IMR-90 (cell line): Measurements from ENCODE around the gene GPC4. TPM values are rescaled to one million over a fixed set of nuclear protein-coding genes. Genes with fewer than 3 reads are reported as not detected.

Source experiments
- ATAC-seq: fragments of 200-7000 bp; cut with Tn5 transposase; 2 replicates; pipeline ENCODE4 v1.9.1; 2020; ENCODE audit warnings: low read depth, mild to moderate bottlenecking, moderate library complexity
- BruUV-seq: library from RNA; stranded (reverse); fragments of 400-500 nt; replicated peaks from 2 replicates; lab custom pipeline; 2021; lab: Mats Ljungman, UMichigan
- CTCF ChIA-PET: fragments of 300-600 bp; formaldehyde crosslinking; extraction: SDS; loops from one replicate; lab custom pipeline; 2021; ENCODE audit warnings: antibody characterized with exemption; lab: Yijun Ruan, JAX
- POLR2A ChIA-PET: fragments of 300-600 bp; sonication (Branson Sonifier 250); formaldehyde crosslinking; loops from one replicate; lab custom pipeline; 2022; ENCODE audit warnings: antibody characterized with exemption; ENCODE audit not compliant: unreplicated experiment; lab: Charles Lee
- DNase-seq: peaks from one replicate; pipeline ENCODE4 v3.0.0; 2013
- H2AFZ ChIP-seq: replicated peaks from 2 replicates; pipeline ENCODE3; 2013; ENCODE audit warnings: low read length, mild to moderate bottlenecking; ENCODE audit not compliant: poor library complexity
- H2AK5ac ChIP-seq: 2 replicates; pipeline ENCODE4 v1.6.1; 2013; ENCODE audit warnings: low read depth, low read length, inconsistent platforms
- H2AK9ac ChIP-seq: replicated peaks from 2 replicates; pipeline ENCODE3; 2013; ENCODE audit warnings: mild to moderate bottlenecking, low read depth, low read length, moderate library complexity; ENCODE audit not compliant: poor library complexity
- H2BK120ac ChIP-seq: 2 replicates; pipeline ENCODE4 v1.6.1; 2013; ENCODE audit warnings: low read depth, low read length, inconsistent platforms
- H2BK15ac ChIP-seq: 3 replicates; pipeline ENCODE4 v1.6.1; 2013; ENCODE audit warnings: low read depth, low read length, inconsistent platforms
- H2BK20ac ChIP-seq: 2 replicates; pipeline ENCODE4 v1.6.1; 2013; ENCODE audit warnings: low read depth, mild to moderate bottlenecking, inconsistent platforms, low read length, moderate library complexity
- H2BK5ac ChIP-seq: 2 replicates; pipeline ENCODE4 v1.6.1; 2013; ENCODE audit warnings: mild to moderate bottlenecking, low read depth, low read length, inconsistent platforms; ENCODE audit not compliant: poor library complexity, severe bottlenecking
- H3K14ac ChIP-seq: replicated peaks from 2 replicates; pipeline ENCODE4 v1.6.1; 2013; ENCODE audit warnings: low read depth, low read length, inconsistent platforms
- H3K18ac ChIP-seq: 2 replicates; pipeline ENCODE4 v1.6.1; 2013; ENCODE audit warnings: low read depth, low read length, control low read depth
- H3K23ac ChIP-seq: 2 replicates; pipeline ENCODE4 v1.6.1; 2013; ENCODE audit warnings: low read depth, low read length, inconsistent platforms
- H3K27ac ChIP-seq: 2 replicates; pipeline ENCODE4 v1.5.1; 2013; ENCODE audit warnings: mild to moderate bottlenecking, control low read depth, low read length; ENCODE audit not compliant: insufficient read depth
- H3K27me3 ChIP-seq: 2 replicates; pipeline ENCODE4 v1.6.1; 2013; ENCODE audit warnings: low read length; ENCODE audit not compliant: control insufficient read depth, insufficient read depth
- H3K36me3 ChIP-seq: 2 replicates; pipeline ENCODE4 v1.6.1; 2013; ENCODE audit warnings: low read length, mixed read lengths; ENCODE audit not compliant: control insufficient read depth, insufficient read depth
- H3K4ac ChIP-seq: 2 replicates; pipeline ENCODE4 v1.6.1; 2013; ENCODE audit warnings: low read depth, low read length, inconsistent platforms
- H3K4me1 ChIP-seq: 2 replicates; pipeline ENCODE4 v1.6.1; 2013; ENCODE audit warnings: low read length, mixed read lengths; ENCODE audit not compliant: control insufficient read depth, insufficient read depth
- H3K4me2 ChIP-seq: 2 replicates; pipeline ENCODE4 v1.6.1; 2013; ENCODE audit warnings: low read depth, mild to moderate bottlenecking, control low read depth, low read length, moderate library complexity
- H3K4me3 ChIP-seq: 2 replicates; pipeline ENCODE4 v1.5.1; 2013; ENCODE audit warnings: low read depth, mild to moderate bottlenecking, control low read depth, low read length, moderate library complexity; ENCODE audit not compliant: insufficient read depth
- H3K56ac ChIP-seq: 2 replicates; pipeline ENCODE4 v1.6.1; 2013; ENCODE audit warnings: low read length, inconsistent platforms; ENCODE audit not compliant: insufficient read depth; ENCODE audit errors: extremely low read depth
- H3K79me1 ChIP-seq, 2 experiments: 2 replicates each; pipeline ENCODE4 v1.6.1; 2013; ENCODE audit warnings: low read length in 2 of 2, inconsistent platforms in 1 of 2, low read depth in 1 of 2
- H3K9ac ChIP-seq: 2 replicates; pipeline ENCODE4 v1.6.1; 2013; ENCODE audit warnings: low read depth, low read length, control low read depth
- H3K9me1 ChIP-seq: 2 replicates; pipeline ENCODE4 v1.6.1; 2013; ENCODE audit warnings: low read length, inconsistent platforms; ENCODE audit not compliant: insufficient read depth
- H3K9me3 ChIP-seq: 2 replicates; pipeline ENCODE4 v1.6.1; 2013; ENCODE audit warnings: low read length; ENCODE audit not compliant: control insufficient read depth, insufficient read depth
- H4K20me1 ChIP-seq: 2 replicates; pipeline ENCODE4 v1.6.1; 2013; ENCODE audit warnings: low read length, inconsistent platforms; ENCODE audit not compliant: insufficient read depth
- H4K5ac ChIP-seq: 2 replicates; pipeline ENCODE4 v1.6.1; 2013; ENCODE audit warnings: mild to moderate bottlenecking, low read depth, low read length, control low read depth
- H4K8ac ChIP-seq, 2 experiments: 2 replicates each; pipeline ENCODE4 v1.6.1; 2013; ENCODE audit warnings: low read depth in 2 of 2, low read length in 2 of 2, control low read depth in 1 of 2, inconsistent platforms in 1 of 2
- H4K91ac ChIP-seq: 2 replicates; pipeline ENCODE4 v1.6.1; 2013; ENCODE audit warnings: low read depth, low read length, inconsistent platforms; ENCODE audit not compliant: insufficient read depth
- BHLHE40 ChIP-seq: fragments of 150-350 bp; IDR thresholded peaks from 2 replicates; pipeline ENCODE4 v1.6.1; 2016; ENCODE audit warnings: mild to moderate bottlenecking, low read depth, low read length
- CEBPB ChIP-seq: IDR thresholded peaks from 2 replicates; pipeline ENCODE4 v1.6.1; 2012; ENCODE audit warnings: low read depth, low read length, improper control_type of control experiment
- CTCF ChIP-seq: conservative IDR thresholded peaks from 2 replicates; pipeline ENCODE4 v1.5.1; 2012; ENCODE audit warnings: mild to moderate bottlenecking, low read depth, low read length, improper control_type of control experiment
- ELK1 ChIP-seq: fragments of 150-350 bp; IDR thresholded peaks from 2 replicates; pipeline ENCODE4 v1.6.1; 2016; ENCODE audit warnings: low read depth, mild to moderate bottlenecking, low read length, moderate library complexity, borderline replicate concordance
- FOS ChIP-seq: fragments of 150-350 bp; IDR thresholded peaks from 2 replicates; pipeline ENCODE4 v1.6.1; 2016; ENCODE audit warnings: low read depth, low read length
- MAFK ChIP-seq: IDR thresholded peaks from 2 replicates; pipeline ENCODE4 v1.6.1; 2012; ENCODE audit warnings: low read depth, low read length, improper control_type of control experiment
- MAZ ChIP-seq: IDR thresholded peaks from 2 replicates; pipeline ENCODE4 v1.6.1; 2012; ENCODE audit warnings: low read depth, mild to moderate bottlenecking, low read length, improper control_type of control experiment, moderate library complexity, borderline replicate concordance
- MXI1 ChIP-seq: IDR thresholded peaks from 2 replicates; pipeline ENCODE4 v1.6.1; 2012; ENCODE audit warnings: low read depth, mild to moderate bottlenecking, low read length, moderate library complexity, borderline replicate concordance
- NFE2L2 ChIP-seq: fragments of 150-350 bp; IDR thresholded peaks from 2 replicates; pipeline ENCODE4 v1.6.1; 2016; ENCODE audit warnings: low read depth, mild to moderate bottlenecking, low read length
- POLR2A ChIP-seq: IDR thresholded peaks from 2 replicates; pipeline ENCODE4 v1.6.1; 2012; ENCODE audit warnings: mild to moderate bottlenecking, low read depth, low read length
- RAD21 ChIP-seq: IDR thresholded peaks from 2 replicates; pipeline ENCODE4 v1.6.1; 2012; ENCODE audit warnings: low read length, improper control_type of control experiment
- RCOR1 ChIP-seq: IDR thresholded peaks from 2 replicates; pipeline ENCODE4 v1.6.1; 2012; ENCODE audit warnings: mild to moderate bottlenecking, low read length, improper control_type of control experiment; ENCODE audit not compliant: insufficient replicate concordance
- RFX5 ChIP-seq: IDR thresholded peaks from 2 replicates; pipeline ENCODE4 v1.8.0; 2012; ENCODE audit warnings: low read depth, mild to moderate bottlenecking, low read length, moderate library complexity
- SMC3 ChIP-seq: fragments of 150-350 bp; IDR thresholded peaks from 2 replicates; pipeline ENCODE4 v1.6.1; 2016; ENCODE audit warnings: low read depth, mild to moderate bottlenecking, antibody characterized with exemption, low read length, moderate library complexity
- USF2 ChIP-seq: fragments of 150-350 bp; IDR thresholded peaks from 2 replicates; pipeline ENCODE4 v1.6.1; 2017; ENCODE audit warnings: mild to moderate bottlenecking, antibody characterized with exemption, low read length, low read depth
- WGBS, 2 experiments: methylation state at CpG; one replicate each; pipeline versions ENCODE4 v1.1.5 to v1.1.7; 2013; ENCODE audit warnings: missing lambda C conversion rate in 2 of 2; ENCODE audit not compliant: insufficient read length in 1 of 2; ENCODE audit errors: extremely low coverage in 2 of 2; 5-methylcytosine and 5-hydroxymethylcytosine counted together
- dilution Hi-C: fragments of 300-500 bp; cut with HindIII; formaldehyde crosslinking; loops from one replicate; pipeline ENCODE4 v1.14.3; 2018; ENCODE audit warnings: low sequenced_read_pairs; ENCODE audit not compliant: unreplicated experiment
- in situ Hi-C: fragments of 300-500 bp; cut with MboI; formaldehyde crosslinking; loops from 3 replicates; pipeline ENCODE4 v1.14.3; 2019; ENCODE audit warnings: low sequenced_read_pairs, inconsistent platforms, mixed read lengths
- intact Hi-C: fragments of 100-400 bp; cut with micrococcal nuclease; formaldehyde crosslinking; loops from 2 replicates; pipeline ENCODE4 v1.10.0; 2022
- polyA plus RNA-seq, 3 experiments: library from polyadenylated mRNA; depleted of rRNA; stranded (reverse); fragments of >200 nt; gene quantifications; 2 replicates each; pipeline ENCODE4 v1.2.3, GENCODE V29; 2012; ENCODE audit warnings: low replicate concordance in 1 of 3
- total RNA-seq: library from RNA; depleted of rRNA; stranded (reverse); fragments of >200 nt; gene quantifications from 2 replicates; pipeline ENCODE4 v1.2.3, GENCODE V29; 2012

Gene GPC4
- total and polyA plus RNA-seq, 2 of the 4 experiments (the other 2 are of a cell fraction), result 0.54 to 1.6 TPM

GRCh38 chrX:133365871-133366611 lies 49.2 kb downstream of the GPC4 start:
- intact Hi-C loops, result no loop called here
- ChIA-PET POLR2A (no interaction called here), CTCF (no interaction called here)
- Histone ChIP-seq H2AK9ac (no peak overlapping the region), H3K4me3 (no peak overlapping the region), H3K27me3 (peaks cover 2% of the 10 kb centered on the region; the same call in 1 of the 2 replicates), H4K5ac (no peak overlapping the region), H3K56ac (no peak overlapping the region), H3K14ac (no peak overlapping the region), H3K4me1 (no peaks in the 10 kb centered on the region), H2BK15ac (no peak overlapping the region), H4K8ac (no peak overlapping the region), H4K91ac (no peak overlapping the region), H3K27ac (peak overlapping the region; percentile 74; the same call in 1 of the 2 replicates), H4K20me1 (no peaks in the 10 kb centered on the region), H3K4ac (no peak overlapping the region), H3K36me3 (no peaks in the 10 kb centered on the region), H2BK5ac (no peak overlapping the region), H2AFZ (no peak overlapping the region), H3K4me2 (no peak overlapping the region), H2AK5ac (no peak overlapping the region), H3K23ac (no peak overlapping the region), H3K9me1 (no peaks in the 10 kb centered on the region), H3K79me1 (no peaks in the 10 kb centered on the region), H2BK120ac (no peak overlapping the region), H3K9ac (no peak overlapping the region), H2BK20ac (no peak overlapping the region), H3K9me3 (no peaks in the 10 kb centered on the region), H3K18ac (no peak overlapping the region)
- DNase-seq (peak; percentile 44), ATAC-seq (no peak)
- in situ Hi-C loops, result no loop called here
- no CpG with 5 or more reads among the region's 1 CpG for whole genome bisulfite sequencing, 2 experiments
- dilution Hi-C loops, result no loop called here
- TF ChIP-seq RAD21 (no peak), MAZ (no peak), NFE2L2 (no peak), RCOR1 (no peak), BHLHE40 (no peak), FOS (no peak), ELK1 (no peak), USF2 (no peak), SMC3 (no peak), CEBPB (no peak), POLR2A (no peak), RFX5 (no peak), MAFK (no peak), CTCF (no peak), MXI1 (no peak)
- no TSS peak for BruUV-seq
